DMS153 treated with DMSO at 0.1 percent for 48 hours (cell line): ENCODE measurements around the gene DPP4.
"Not testable (repeated sequence)": the region's sequence is repeated elsewhere in the genome, so short reads cannot be mapped to it uniquely, and the experiment has no call there.

ENCODE experiments used
- DNase-seq: peaks from one replicate; lab custom pipeline; 2025; ENCODE audit not compliant: unreplicated experiment; lab: John Stamatoyannopoulos, UW

DPP4 gene

DNA sequence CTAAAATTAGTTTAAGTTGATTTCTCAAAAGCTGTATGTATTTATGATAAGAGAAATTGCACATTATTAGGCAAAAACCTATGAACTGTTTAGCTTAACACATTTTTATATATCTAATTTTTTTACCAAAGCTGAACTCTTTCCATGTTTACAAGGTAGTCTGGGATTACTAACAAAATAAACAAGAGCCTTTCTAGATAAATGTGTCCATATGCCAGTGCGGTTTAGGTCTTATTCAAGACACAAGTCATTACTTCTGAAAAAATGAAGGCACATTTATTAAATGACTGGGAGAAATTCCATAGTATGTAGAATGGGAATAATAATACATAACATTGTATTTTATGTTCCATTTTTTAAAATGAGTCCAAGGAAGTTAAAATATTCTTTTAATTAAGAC, 82.0 kb downstream of the DPP4 start:
- DNase-seq = no peak

DNA sequence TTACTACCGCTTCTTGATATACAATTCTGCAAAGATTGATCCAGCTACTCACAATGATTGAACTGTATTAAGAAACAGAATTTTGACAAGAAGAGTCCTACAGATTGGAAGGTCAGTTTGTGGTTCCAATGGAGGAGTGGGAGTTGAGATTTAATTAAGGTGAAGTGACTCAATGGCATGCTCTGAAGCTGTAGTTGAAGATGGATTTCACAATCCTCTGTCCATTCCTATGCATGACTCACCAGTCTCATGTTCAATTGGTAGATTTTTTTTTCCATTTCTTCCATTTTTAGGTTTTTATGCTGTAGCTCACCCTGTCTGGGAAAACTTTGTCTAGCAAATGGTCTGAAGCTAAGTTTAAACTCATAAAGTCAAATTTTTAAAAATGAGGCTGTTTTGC, 83.3 kb downstream of the DPP4 start:
- no peak for DNase-seq

DNA sequence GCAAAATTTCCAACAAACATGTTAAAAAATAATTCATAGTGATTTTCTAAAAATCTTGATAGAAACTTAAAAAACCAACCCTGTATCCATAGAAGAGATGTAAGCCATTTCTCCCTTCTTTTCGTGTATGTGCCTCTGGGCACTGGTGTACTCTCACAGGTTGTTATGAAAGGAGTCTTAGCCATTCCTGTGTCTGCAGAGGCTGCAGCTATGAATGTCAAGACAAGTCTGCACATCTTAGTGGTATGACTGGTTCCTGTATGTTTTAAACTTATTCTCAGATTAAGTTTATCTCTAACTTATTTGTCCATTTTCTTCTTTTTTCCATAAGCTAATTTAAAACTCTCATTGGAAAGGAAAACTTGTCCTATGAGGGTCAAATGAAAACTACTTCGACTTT, 84.0 kb downstream of the DPP4 start:
- DNase-seq = no peak

DNA sequence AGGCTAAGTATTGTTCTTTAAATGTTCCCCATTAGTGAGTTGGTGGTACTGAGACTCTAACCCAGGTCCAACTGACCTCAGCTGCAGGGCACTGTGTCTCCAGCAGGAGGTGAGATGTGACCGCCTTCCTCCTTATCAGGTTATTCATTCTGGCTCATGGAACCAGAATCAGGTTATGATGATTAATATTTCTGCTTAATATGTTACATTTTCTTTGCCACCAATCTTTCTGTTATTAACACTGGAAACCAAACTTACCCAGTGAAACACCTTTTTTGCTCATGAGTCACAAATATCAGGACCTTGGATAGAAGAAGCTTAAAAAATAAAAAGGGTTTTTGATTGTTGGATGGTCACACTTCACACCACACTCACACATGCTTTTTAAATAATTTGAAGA, 85.4 kb downstream of the DPP4 start:
- no peak for DNase-seq

DNA sequence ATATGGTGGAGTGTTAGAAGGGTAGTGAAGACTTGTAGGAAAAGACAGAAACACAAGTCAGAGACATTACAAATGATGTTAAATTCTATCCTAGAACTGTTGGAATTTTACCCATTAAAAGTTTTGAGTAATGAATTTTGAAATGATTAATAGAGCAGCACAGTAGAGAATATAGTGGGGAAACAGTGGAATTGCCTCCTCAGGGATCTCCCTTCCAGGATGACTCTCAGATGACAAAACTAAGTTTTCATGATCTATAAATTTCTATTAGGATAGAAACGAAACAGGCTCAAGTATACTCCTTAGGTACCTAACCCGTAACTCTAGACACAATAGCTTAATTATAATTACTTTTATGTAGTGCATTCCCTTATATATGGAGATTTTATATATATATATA, 86.7 kb downstream of the DPP4 start:
- no peak for DNase-seq

DNA sequence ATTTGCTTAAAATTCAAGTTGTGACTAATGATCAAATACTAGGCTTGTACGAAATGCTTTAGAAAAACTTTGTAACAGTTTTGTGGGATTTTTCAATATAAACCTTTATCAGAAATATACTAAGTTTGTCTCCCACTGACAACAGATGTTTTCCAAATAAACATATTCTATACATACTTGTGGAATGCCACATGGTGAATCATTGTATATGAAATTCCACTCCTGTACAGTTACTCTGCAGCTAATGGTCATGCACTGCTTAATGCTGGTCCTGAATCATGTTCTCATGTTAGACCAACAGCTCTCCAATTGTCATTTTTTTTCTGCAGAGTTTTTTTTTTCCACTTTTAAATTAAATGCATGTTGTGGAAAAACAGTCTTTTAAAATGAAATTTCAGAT, 90.1 kb downstream of the DPP4 start:
- no peak for DNase-seq

DNA sequence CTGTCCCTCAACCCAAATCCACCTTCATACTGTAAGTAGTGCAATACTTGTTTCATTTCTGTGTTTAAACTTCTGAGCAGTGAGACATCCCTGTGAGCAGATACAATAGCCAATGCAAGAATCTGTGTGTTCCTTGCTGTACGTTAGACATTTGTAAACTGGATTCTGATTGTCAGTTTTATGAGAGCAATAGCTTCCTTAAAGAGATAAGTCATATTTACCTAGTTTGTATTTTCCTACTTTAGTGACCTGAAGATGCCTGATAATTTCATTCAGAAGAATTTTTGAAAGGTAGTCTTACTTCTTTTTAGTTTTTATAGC, 90.7 kb downstream of the DPP4 start:
- DNase-seq = no peak

DNA sequence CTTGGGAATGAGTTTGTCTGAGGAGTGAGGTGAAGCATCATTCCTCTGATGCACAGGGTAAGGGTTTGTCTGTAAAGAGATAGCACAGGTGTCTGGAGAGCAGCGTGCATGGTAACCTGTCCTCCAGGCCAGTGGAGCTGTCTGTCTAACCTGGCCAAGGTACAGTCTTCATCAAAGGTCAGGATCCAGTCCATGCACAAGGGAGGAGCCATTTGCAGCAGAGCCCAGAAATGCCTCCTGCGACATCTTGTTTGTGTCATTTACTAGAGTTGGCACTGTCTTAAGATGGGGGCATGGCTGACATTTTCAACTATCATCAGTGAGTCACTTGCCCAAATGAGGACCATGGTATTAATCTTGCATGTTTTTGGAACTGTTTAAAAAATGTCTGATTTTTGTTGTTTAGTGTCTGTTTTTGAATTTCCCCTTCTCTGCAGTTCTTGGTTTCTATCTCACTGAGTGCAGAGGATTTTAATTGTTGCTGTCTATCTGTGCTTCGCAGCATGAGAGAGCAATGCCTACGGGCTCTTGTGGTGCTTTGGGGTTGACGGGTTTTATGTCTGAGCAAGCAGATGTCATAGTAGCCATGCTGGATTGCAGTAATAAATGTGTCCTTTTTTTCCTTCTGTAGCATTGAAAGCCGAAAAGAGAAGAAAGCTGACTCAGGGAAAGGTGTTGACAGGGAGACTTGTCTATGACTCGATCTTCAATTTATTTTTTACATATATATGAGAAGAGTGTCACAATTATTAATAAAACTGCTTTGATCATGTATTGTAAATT, 91.3 kb downstream of the DPP4 start:
- DNase-seq = no peak

DNA sequence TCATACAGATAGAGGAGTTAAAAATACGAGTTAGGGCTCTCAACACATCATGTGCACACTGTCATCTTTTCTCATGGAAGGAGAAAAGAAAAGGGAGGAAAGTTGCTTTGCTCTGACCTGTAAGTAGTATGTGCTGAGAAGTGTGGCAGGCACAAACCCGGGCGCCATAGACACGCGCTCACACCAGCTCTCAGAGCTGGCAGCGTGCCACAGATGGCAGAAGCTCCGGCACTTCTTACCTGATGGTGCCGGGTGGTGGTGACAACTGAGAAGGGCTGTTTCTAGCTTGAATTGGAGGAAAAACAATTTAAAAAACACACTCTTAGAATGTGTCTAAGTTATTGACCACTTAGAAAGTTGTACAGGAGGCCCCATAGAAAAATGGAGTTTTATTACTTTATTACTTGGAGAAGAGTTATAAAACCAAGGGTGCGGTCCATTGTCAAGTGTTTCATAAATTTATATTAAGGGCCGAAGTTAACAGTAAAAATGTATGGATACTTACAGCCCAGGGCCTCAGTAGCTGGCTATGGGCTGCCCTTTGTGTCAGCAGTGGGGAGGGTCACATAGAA, 92.2 kb downstream of the DPP4 start:
- DNase-seq = peak; percentile 1

DNA sequence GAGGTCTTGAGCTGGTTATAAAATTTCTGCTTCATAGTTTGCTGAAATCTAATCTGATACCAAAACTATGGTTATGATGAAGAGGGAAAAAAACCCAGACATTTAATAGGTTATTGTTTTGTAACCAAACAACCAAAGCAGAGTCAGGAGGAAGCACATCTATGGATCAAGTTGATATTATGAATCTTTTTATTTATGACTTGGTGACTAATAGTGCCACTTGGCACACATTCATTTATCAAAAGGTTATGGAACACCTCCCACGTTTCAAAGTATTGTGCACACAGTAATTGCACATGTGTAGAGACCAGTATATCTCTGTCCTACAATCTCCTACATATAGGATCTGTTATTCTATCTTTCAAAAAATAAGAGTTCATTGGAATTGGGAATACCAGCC, 93.0 kb downstream of the DPP4 start:
- no peak for DNase-seq

DNA sequence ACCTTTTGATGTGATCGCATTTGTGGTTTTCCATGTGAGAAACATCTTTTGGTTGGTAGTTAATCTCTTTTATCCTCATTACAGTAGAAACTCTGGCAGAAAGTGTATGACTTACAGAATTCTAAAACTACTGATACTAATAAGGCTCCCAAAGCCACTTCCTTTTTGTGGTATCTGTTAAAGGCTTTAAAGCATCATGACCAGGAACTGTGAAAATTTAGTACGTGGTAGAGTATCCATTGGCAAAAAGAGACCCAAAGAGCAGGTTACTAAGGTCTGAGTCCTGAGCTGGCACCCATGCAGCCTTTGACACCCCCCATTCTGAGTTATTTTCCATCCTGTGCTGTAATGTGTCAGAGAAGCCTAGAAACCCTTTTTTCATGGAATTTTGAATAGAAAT, 94.5 kb downstream of the DPP4 start:
- no peak for DNase-seq

DNA sequence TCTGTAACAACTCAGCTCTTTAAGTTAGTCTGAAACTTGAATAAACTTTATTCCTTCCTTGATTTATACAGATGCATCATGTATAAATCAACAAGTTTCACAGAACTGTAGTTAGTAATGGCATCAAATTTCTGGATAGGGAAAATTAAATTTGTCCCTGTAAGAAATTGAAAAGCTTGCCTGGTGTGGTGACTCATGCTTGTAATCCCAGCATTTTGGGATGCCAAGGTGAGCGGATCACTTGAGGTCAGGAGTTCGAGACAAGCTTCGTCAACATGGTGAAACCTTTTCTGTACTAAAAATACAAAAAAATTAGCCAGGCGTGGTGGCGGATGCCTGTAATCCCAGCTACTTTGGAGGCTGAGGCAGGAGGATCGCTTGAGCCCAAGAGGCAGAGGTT, 96.1 kb downstream of the DPP4 start:
- not testable (repeated sequence) for DNase-seq

DNA sequence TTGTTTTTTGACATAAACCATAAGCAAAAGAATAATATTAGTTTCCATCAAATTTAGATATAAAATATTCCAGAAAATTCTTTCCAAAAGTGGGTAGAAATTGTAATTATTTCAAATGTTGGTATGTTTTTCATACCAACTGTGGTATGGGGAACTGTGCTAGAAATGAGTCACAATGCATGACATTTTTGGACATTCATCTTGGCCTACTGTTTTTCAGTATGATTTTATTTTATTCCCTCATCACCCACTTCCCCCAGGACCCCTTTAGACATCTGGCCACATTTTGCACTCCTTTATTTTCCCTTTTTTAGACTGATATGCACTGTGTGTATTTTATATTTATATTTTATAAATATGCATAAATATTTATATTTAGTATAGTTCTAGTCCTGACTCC, 97.1 kb downstream of the DPP4 start:
- DNase-seq = no peak

DNA sequence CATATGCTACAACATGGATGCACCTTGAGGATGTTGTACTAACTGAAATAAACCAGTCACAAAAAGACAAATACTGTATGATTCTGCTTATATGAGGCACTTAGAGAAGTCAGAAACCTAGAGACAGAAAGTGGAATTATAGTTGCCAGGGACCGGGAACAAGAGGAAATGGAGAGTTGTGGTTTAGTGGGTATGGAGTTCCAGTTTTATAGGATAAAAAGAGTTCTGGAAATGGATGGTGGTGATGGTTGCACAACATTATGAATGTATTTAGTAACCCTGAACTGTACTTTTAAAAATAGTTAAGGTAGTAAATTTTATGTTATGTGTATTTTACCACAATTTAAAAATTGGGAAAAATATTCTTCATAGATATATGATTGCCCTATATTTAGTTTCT, 97.7 kb downstream of the DPP4 start:
- no peak for DNase-seq

DNA sequence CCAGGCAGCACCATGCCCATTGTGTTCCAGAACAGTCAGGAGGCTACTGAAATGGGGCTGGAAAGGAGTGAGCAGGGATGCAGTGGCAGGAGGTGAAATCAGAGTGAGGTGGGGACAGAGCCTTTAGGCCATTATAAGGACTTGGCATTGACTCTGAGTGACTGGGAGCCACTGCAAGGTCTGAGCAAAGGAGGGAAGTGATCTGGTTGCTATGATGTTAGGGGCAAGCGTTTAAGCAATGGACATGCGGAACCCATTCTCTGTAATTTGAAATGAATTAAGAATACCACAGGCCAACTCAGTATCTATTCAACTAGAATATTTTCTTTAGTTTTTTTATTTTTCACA, 98.2 kb downstream of the DPP4 start:
- no peak for DNase-seq

DNA sequence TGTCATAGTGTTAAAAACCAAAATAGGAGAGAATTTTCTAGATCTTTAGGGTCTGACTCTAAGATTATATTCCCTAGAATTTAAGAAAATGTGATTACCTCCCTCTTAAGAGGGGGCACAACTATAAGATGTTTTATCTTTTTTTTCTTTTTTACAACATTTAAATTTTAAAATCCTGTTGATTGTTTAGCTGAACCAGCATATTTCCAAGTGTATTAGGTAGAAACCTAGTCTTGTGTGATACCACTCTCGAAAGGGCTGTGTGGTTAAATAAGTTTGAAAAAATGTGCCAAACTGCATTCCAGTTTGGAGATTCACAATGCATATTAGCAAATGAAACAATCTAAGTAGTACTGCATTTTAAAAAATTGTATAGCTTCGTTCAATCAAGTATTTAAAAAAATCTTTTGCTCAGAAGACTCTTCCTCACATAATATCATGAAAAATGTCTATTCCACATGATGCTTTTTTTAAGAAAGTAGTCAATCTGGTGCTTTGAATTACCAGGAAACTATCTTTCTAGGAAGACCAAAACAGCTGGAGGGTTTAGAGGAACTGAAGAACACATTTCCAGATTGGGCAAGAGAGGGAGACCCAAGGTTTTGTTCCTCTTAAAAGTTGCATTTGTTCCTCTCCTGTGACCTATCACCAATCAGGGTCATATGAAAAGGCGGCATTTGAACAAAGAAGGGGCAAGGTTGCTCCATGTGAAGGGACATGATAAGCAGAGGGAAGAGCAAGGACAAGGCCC, 98.8 kb downstream of the DPP4 start:
- DNase-seq = no peak

DNA sequence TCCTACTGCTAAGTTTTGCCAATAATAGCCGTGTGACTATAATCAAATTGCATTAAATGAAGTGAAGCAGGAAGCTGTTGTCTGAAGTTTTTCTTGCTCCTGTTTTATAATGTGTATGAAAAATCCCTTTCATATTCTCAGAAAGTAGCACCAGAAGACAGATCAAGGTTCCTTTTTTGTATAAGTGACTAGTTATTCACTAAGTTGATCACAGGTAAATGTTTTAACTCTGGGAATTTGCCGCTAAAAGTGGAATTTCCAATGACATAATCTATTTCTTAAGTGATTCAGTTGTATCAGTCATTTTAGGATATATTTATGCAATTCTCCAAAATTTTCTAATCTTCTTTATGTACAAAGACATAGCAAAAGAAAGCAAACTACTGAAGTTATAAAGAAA, 99.6 kb downstream of the DPP4 start:
- DNase-seq = no peak

DNA sequence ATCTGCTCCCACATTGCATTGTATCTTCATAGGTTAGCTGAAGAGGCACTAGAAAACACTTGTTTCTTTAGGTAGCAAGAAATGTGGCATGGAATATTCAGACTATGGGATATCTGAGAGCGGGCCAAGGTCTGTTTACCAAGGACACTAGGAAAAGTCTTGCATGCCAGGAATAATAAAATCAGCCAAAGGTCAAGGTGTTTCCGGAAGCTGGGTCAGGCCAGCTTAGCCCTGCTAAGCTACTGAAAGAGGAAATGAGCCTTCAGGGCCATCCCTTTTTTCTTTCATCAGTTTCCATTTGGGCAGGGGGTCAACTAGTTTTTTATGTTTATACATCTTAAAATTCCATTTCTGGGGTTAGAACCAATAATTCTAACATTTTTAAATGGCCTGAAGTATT, 101.1 kb downstream of the DPP4 start:
- DNase-seq = no peak

DNA sequence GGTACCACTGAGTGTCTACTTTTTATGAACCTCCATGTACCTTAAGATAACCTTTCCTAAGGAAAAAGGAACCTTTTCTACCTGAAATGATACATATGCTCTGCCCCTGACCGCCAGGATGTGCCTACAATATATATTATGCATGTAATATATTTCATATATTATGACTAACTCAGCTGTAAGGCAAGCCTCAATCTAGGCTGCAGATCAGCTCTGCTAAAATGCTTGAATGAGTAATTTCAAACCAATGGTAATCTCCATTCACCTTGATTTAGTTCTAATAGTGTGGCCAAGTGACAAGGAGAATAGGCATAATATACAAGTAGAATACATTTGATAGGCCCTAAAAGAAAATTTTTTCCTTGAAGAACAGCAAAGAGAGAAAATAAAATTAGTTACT, 101.8 kb downstream of the DPP4 start:
- no peak for DNase-seq

DNA sequence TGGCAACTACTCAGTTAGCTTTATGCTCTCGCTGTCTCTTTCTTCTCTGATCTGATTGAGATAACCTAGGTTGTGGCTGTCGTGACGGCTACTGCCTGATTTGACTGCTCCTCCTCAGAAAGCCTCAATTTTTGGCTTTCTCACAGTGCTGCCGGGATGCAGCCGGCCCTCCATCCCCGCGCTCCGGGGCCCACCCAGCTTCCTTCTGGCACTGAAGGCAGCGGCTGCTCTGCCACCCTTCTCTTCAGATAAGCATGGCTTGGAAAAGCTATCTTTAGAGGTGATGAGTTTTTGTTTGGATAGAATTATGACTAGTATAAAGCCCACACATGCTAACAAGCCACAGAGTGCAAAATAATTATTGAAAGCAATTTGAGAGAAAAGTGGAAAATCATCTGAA, 102.5 kb downstream of the DPP4 start:
- DNase-seq = no peak

DNA sequence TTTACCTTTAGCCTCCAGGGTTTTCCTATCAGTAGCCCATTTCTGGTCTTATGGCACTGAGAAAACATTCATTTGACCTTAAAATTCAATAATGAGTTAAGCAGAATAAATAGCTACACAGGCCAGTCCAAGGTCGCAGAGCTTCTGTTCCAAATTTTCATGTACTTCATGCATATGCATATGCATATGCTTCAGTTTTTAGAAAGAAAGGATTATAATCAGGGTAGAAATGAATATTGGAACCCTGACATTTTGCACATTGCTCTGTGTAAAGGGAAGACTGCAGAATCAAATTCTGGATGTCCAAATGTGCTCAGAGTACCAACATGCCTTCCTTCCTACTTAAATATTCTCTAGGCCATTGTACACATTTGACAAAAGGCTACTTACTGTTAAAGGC, 104.9 kb downstream of the DPP4 start:
- DNase-seq = no peak

DNA sequence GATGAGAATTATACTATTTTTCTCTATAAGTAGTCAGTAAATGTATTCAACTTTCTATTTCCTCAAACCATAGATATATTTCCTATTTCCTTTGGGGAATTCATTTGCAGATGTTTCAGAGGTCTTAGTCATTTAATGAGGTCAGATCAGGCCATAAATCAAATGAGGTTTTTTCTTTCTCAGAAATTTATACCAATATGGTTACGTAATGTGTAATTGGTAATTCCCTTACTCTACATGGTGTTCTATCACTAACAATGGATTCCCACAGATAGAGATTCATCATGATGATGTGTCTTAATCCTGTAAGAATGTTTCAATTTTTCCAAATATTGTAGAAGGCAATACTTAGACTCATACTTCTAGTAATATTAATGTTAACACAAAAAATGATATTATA, 108.0 kb downstream of the DPP4 start:
- no peak for DNase-seq

DNA sequence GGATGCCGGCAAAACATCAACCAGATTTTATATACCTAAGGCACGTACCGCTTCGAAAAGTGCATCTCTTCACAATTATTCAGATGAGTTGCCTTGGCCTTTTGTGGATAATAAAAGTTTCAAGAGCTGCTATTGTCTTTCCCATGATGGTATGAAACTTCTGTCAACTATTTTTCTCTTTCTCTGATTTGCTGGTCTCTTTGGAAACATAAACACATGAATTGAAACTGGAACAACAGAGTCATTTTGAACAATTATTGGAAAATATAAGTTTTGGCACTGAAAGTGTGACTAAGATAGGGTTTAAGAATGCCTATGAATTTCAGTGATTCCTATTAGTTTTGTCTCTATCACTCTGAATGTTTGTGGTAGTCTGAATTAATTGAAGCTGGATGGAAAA, 109.9 kb downstream of the DPP4 start:
- no peak for DNase-seq
